ENCODE results near the gene PDE4B.

Gene PDE4B

DNA sequence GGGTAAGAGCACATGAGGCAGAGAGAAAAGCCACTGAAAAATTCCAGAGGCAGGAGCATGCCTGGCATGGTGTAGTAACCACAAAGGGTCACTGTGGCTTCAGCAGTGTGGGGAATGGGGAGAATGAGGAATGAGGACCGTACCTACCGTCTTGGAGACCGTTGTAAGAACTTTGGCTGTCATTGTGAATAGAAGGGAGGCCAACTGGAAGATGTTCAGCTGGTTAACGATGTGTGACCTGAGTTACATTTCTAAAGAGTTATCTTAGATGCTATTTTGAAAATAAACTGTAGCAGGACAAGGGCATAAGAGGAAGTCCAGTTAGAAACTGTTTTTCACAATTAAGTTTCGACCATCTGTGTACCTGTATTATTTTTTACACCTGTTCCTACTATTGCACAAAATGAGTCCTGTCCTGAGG is 375.8 kb downstream of the PDE4B start:
- no peaks in the 10 kb centered on the region for H3K36me3 ChIP-seq (replicated peaks)
- H3K4me3 ChIP-seq (ENCODE audit: low read depth, low read length): no peak overlapping the region
- in situ Hi-C loops (cut with HindIII; ENCODE audit: low pct_ligation_motif_present, low sequenced_read_pairs): no loop called here
- TF ChIP-seq, protein P1, sequence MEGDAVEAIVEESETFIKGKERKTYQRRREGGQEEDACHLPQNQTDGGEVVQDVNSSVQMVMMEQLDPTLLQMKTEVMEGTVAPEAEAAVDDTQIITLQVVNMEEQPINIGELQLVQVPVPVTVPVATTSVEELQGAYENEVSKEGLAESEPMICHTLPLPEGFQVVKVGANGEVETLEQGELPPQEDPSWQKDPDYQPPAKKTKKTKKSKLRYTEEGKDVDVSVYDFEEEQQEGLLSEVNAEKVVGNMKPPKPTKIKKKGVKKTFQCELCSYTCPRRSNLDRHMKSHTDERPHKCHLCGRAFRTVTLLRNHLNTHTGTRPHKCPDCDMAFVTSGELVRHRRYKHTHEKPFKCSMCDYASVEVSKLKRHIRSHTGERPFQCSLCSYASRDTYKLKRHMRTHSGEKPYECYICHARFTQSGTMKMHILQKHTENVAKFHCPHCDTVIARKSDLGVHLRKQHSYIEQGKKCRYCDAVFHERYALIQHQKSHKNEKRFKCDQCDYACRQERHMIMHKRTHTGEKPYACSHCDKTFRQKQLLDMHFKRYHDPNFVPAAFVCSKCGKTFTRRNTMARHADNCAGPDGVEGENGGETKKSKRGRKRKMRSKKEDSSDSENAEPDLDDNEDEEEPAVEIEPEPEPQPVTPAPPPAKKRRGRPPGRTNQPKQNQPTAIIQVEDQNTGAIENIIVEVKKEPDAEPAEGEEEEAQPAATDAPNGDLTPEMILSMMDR (IDR thresholded peaks at IDR 0.05; ENCODE audit: low read depth, low read length, missing control alignments): no peak
- H3K27me3 ChIP-seq (replicated peaks): no peaks in the 10 kb centered on the region
- no peak overlapping the region for H3K27ac ChIP-seq
- no peak for DNase-seq

DNA sequence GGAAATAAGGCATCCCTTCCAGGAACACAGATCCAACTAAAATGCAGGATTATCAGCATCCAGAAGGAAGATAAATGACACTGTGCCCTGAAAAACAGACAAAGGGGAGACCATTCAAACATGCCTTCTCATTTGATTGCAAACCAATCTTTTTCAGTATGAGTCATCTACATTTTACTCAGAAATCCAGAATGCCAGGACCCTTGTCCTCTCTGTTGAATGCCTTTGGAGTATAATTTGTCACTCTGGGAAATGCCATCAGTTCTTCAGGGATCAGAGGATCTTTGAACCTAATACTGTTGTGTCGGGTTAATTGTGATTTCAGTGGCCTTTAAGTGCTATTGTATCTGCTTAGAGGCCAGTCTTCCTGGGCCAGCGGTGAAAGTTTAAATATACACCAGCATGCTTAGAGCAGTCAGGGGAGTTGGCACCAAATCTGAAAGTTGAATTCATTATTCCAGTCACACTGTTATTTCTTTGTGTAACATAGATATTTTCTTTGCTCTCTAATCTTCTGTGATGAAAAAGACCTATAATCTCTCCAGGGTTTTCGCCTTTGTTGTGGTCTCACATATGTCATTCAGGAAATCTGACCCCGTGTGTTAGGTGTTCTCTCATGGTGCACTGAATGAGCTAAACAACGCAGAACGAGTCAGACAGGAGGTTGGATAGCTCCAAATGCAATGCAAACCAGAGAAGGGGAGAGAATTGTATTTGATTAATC is 376.4 kb downstream of the PDE4B start:
- Histone ChIP-seq H3K4me3 (ENCODE audit: low read depth, low read length) (no peak overlapping the region), H3K36me3 (replicated peaks) (no peaks in the 10 kb centered on the region), H3K27ac (no peak overlapping the region), H3K27me3 (replicated peaks) (no peaks in the 10 kb centered on the region)
- in situ Hi-C loops (cut with HindIII; ENCODE audit: low pct_ligation_motif_present, low sequenced_read_pairs): no loop called here
- TF ChIP-seq, protein P1 (IDR thresholded peaks at IDR 0.05; ENCODE audit: low read depth, low read length, missing control alignments): no peak
- DNase-seq: no peak

DNA sequence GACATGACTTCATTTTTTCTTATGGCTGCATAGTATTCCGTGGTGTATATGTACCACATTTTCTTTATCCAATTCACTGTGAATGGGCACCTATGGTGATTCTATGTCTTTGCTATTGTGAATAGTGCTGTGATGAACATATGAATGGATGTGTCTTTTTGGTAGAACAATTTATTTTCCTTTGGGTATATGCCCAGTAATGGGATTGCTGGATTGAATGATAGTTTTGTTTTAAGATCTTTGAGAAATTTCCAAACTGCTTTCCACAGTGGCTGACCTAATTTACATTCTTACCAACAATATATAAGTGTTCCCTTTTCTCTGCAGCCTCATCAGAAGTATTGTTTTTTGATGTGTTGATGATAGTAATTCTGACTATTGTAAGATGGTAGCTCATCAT is 379.6 kb downstream of the PDE4B start:
- Histone ChIP-seq H3K27me3 (replicated peaks) (no peaks in the 10 kb centered on the region), H3K36me3 (replicated peaks) (no peaks in the 10 kb centered on the region), H3K4me3 (ENCODE audit: low read depth, low read length) (no peak overlapping the region), H3K27ac (no peak overlapping the region)
- in situ Hi-C loops (cut with HindIII; ENCODE audit: low pct_ligation_motif_present, low sequenced_read_pairs): no loop called here
- no peak for DNase-seq
- TF ChIP-seq, protein P1 (IDR thresholded peaks at IDR 0.05; ENCODE audit: low read depth, low read length, missing control alignments): no peak

DNA sequence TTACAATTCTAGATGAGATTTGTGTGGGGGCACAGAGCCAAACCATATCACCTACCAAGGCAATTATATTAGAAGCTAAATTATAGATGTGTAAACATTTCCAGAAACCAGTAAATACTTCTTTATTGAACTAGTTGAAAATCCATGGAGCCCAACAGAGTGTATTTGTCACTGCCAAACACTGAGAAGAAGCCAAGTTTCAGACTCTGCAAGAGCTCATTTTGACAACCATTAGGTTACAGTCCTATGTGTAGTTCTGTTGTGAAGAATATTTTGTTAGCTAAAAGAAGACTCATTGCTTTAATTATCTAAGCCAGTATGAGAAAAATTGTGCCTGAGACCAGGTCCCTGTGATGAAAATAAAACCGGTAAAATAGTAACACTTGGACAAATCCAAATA is 382.4 kb downstream of the PDE4B start:
- Histone ChIP-seq H3K4me3 (ENCODE audit: low read depth, low read length) (no peak overlapping the region), H3K27me3 (replicated peaks) (no peaks in the 10 kb centered on the region), H3K36me3 (replicated peaks) (no peaks in the 10 kb centered on the region), H3K27ac (no peak overlapping the region)
- DNase-seq: no peak
- TF ChIP-seq, protein P1 (IDR thresholded peaks at IDR 0.05; ENCODE audit: low read depth, low read length, missing control alignments): no peak
- in situ Hi-C loops (cut with HindIII; ENCODE audit: low pct_ligation_motif_present, low sequenced_read_pairs): no loop called here

DNA sequence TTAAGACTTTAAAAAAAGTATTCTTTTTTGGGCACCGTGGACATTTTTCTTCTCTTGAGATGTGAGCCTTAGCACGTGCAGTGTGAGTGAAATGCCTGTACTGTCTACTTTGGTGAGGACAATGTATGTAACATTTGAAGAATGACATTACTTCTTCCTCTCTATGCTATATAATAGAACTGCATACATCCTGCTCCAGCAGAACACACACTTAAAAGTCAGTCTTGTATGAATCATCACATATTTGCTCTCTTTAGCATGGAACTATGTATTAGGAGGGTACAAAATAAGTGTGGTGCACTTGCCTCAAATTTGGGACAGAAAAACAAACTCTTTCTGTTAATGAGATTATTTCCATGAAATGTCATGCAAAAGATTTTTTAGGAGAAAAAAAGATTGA is 382.9 kb downstream of the PDE4B start:
- Histone ChIP-seq H3K36me3 (replicated peaks) (no peaks in the 10 kb centered on the region), H3K27ac (no peak overlapping the region), H3K4me3 (ENCODE audit: low read depth, low read length) (no peak overlapping the region), H3K27me3 (replicated peaks) (no peaks in the 10 kb centered on the region)
- TF ChIP-seq, protein P1 (IDR thresholded peaks at IDR 0.05; ENCODE audit: low read depth, low read length, missing control alignments): no peak
- in situ Hi-C loops (cut with HindIII; ENCODE audit: low pct_ligation_motif_present, low sequenced_read_pairs): no loop called here
- no peak for DNase-seq
